GM19025 (cell line): ENCODE data around the gene OSBP2.
A peak's percentile ranks its signal among the peaks of the same experiment; 100 is the strongest.

Experiments used
- ATAC-seq: cut with Tn5 transposase; IDR thresholded peaks from one replicate; pipeline ENCODE4 v1.9.1; 2021; ENCODE audit warnings: mild to moderate bottlenecking, low read depth, moderate library complexity; ENCODE audit not compliant: unreplicated experiment

The OSBP2 gene, protein sequence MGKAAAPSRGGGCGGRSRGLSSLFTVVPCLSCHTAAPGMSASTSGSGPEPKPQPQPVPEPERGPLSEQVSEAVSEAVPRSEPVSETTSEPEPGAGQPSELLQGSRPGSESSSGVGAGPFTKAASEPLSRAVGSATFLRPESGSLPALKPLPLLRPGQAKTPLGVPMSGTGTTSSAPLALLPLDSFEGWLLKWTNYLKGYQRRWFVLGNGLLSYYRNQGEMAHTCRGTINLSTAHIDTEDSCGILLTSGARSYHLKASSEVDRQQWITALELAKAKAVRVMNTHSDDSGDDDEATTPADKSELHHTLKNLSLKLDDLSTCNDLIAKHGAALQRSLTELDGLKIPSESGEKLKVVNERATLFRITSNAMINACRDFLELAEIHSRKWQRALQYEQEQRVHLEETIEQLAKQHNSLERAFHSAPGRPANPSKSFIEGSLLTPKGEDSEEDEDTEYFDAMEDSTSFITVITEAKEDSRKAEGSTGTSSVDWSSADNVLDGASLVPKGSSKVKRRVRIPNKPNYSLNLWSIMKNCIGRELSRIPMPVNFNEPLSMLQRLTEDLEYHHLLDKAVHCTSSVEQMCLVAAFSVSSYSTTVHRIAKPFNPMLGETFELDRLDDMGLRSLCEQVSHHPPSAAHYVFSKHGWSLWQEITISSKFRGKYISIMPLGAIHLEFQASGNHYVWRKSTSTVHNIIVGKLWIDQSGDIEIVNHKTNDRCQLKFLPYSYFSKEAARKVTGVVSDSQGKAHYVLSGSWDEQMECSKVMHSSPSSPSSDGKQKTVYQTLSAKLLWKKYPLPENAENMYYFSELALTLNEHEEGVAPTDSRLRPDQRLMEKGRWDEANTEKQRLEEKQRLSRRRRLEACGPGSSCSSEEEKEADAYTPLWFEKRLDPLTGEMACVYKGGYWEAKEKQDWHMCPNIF

DNA sequence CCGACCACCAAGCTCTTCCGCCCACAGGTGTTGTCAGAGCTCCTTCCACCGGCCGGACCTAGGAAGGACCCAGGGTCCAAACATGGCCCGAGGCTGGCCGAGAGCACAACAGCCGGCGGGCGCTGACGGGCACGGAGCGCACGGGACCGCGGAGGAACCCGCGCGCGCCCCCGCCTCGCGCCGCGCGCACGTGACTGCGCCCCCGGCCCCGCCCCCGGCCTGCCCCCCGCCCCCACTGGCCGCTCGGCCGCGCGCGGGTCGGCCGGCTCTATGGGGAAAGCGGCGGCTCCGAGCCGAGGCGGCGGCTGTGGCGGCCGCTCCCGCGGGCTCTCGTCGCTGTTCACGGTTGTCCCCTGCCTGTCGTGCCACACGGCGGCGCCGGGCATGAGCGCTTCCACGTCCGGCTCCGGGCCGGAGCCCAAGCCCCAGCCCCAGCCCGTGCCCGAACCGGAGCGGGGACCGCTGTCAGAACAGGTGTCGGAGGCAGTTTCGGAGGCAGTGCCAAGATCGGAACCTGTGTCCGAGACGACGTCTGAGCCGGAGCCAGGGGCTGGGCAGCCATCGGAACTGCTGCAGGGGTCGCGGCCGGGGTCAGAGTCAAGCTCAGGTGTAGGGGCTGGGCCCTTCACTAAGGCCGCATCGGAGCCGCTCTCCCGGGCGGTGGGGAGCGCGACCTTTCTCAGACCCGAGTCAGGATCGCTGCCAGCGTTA is at the start of gene OSBP2:
Gene OSBP2 (plus strand): TSS at position 235 of the 711 bp plus-strand sequence. CDS start 36 bp downstream, at position 271.
- no peak for ATAC-seq

DNA sequence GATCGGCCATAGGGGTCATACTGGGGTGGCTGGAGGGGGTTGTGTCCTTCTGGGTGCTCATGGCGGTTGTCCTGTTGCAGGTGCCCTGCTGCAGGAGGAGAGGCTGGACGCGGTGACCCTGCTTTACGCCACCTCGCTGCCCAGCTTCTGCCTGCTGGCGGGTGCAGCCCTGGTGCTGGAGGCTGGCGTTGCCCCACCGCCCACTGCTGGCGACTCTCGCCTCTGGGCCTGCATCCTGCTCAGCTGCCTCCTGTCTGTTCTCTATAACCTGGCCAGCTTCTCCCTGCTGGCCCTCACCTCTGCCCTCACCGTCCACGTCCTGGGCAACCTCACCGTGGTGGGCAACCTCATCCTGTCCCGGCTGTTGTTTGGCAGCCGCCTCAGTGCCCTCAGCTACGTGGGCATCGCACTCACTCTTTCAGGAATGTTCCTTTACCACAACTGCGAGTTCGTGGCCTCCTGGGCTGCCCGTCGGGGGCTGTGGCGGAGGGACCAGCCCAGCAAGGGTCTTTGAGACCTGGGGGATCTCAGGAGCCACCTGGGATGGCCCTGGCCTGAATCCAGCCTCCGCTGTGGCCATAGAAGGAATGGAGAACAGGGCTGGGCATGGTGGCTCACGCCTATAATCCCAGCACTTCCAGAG is 48.0 kb upstream of the OSBP2 start:
- no peak for ATAC-seq

DNA sequence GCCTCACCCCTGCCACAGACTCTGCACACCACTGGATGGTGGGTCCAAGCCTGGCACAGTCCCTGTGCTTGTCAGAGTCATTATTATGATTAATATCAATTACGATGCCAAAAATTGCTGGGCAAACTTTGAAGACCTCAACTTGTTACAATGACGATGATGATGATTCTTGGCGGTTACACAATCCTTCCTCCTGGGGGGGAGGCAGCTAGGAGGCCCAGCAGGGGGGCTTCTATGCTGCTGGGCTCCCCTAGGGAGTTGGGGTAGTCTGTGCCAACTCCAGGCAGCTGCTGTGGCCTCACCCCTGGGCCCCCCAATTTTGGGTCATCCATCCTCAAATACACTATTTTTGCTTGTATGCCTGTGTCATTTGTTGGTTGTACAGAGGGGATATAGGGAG is 47.1 kb upstream of the OSBP2 start:
- ATAC-seq: no peak

DNA sequence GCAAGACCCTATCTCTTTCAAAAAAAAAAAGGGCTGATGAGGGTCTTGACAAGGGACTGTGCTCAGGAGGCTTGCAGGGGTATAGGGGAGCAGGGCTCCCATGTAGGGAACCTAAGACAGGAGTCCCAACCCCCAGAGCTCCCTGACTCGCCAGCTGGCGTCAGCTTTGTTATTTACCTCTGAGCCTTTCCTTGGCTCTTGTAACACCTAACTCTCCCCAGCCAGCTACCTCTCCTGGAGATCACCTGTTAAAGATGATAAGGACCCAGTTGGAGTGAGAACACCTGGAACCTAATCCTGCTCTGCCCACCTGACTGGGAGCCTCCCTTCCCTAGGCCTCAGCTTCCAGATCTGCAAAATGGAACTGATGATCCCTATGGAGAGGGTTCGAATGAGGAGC is 45.8 kb upstream of the OSBP2 start:
- ATAC-seq: no peak

DNA sequence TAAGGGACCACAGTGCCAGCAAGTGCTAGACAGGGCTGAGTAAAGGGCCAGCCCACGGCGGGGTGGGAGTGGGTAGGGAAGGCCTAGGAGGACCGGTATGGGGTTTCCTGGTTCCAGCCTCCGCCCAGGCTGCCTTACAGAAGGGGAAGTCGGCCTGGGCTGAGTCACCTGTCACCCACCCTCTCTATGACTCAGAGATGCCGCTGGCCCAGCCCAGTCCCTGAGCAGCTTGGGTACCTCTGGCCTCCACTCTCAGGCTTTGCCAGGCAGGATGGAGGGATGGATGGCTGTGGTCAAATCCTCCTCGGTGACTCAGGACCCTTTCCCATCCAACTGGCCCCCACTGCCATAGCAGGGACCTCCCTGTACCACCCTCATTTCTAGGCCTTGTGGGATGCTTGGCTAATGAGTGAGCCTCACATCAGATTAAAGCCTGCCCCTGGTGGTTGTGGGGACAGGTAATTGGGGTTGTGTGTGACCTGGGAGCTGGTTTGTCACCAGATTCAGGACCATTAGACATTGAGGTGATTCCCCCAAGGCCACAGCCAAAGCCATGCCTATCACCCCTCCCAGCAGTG is 45.2 kb upstream of the OSBP2 start:
- peak; percentile 51 for ATAC-seq

DNA sequence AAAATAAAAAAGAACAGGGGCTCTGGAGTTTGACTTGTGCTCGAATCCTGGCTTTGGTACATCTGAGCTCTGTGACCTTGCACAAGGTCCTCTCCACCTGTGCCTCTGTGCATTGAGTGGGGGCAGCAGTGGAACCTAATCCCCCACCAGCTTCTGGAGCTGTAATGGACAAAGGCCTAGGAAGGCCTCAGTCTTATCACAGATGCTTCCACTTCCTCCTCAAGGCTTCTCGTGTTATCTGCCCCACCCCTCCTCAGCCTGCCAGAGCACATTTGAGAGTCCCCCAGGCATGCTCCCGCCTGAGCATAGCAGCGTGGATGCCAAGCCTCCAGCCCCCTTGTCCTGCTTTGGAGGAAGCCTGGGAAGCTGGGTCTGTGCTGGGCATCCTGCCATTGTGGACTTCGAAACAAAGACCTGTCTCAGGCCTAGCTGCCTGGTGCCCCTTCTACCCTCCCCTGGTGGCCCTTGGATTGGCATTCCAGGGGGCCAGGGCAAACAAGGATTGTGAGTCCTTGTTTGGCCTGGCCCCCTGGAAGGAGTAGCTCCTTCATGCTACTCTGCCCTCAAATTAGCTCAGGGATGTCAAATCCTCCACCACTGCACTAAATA is 44.1 kb upstream of the OSBP2 start:
- ATAC-seq: no peak

DNA sequence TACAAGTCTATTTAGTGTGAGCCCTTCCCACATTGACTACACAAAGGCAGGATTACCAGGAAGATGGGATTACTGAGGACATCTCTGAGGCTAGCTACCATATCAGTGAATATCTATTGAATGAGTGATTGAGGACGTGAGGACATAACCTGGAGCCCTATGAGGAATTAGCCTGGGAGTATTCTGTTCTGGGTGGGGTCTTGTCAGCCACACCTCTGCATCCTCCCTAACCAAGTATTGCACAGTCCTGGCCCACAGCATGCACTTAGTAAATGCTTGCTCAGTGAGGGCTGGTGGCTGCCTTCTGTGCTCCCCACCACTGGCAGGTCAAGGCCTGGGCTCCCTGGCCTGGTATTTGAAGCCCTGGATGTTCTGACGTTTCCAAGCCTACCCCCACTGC is 41.8 kb upstream of the OSBP2 start:
- no peak for ATAC-seq

DNA sequence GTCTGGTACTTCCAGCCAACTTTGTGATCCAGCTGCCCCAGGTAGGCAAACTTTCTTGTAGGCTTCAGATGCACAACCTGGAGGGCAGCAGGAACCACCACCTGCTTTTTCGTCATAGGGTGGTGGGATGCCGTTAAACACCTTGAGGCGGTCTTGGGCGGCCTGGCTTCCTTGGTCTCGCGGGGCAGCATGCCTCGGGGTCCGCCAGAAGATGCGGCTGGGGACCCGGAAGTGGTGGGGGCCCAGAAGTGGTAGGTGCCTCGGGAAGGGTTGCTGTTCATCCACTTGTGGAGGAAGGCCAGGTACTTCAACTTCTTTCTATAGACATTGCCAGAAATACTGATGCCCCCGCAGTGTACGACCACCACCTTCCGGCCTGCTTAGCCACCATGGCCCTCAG is 40.3 kb upstream of the OSBP2 start:
- no peak for ATAC-seq

DNA sequence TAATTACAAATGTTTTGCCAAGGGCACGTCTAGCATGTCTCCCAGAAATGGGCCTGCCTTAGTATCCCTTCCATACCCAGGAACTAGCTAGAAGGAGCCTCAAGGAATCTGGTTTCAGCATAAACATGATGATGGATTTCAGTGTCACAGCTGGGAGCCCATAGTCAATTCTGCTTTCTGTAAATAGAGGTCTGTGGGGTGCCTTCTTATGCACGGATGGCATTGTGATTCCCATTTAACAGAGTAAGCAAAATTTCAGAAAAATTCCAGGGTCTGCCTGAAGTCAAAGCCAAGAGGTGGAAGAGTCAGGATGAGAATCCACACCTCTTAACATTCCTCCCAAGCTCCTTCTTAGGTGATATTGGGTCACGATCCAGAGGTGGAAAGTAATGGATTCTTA is 39.1 kb upstream of the OSBP2 start:
- no peak for ATAC-seq

DNA sequence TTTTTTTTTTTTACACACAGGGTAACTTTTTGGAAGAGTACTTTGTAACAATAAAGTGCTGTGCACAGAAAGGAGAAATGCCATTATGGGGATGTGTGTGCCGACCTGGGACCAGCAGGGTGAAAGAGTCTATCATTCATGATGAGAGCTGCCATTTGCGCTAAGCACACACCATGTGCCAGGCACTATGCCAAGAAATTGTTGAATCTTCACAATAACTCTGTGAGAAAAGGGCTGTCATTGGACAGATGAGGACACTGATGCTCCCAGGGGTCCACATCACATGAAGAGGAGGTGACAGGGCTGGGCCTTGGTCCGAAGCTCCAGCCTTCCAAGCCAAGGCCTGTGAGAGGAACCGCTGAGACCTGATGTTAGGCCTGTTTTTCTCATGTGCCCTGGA is 32.6 kb upstream of the OSBP2 start:
- no peak for ATAC-seq

DNA sequence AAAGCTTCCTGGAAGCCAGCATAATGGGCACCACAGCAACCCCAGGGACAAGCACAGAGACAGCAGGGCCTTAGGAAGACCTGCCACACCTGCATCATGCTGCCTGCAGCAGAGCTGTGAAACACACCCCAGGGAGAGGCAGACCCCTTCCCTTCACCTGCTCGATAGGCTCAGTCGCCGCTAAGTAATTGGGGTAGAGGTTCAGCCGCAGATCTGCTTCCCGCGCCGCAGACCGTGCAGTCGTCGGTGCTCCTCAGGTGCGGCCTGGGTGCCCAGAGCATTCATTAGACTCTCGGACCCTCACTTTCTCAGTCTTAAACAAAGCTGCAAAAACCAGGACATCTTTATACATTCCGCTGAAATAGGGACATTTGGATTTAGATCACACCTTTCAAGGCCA is 29.9 kb upstream of the OSBP2 start:
- ATAC-seq: no peak

DNA sequence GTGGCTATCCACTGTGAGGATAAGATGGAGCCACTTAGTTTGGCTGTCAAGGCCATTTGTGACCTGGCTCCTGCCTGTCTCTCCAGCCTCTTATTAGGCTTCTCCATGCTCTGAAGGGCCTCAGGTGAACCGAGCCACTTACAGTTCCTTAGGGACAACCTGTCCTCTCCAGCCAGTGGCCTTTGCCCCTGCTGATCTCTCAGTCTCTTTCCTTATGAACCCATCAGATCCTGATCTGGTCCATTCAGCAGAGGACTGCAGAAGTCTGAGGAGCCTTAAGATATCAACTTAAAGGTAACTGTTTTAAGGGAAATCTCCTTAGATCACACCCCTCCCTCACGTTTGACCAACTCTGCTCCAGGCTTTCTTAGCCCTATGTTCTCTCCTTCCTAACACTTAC is 29.4 kb upstream of the OSBP2 start:
- no peak for ATAC-seq

DNA sequence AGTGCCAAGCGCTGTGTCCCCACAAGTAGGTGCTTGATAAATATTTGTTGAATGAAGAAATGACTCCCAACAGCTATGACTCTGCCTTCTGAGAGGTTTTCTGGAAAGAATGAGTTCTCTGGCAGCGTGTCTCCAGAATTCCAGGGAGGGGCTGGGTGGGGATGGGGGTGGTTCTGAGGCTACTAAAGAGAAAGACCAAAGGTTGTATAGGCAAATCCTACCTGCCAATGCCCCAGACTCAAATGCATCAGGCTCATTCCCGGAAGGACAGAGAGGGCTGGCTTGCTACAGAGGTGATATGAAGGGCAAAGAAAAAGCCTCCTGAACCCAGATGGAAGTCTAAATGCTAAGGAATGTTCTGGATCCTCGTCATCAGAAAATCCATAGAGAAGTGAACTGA is 28.9 kb upstream of the OSBP2 start:
- ATAC-seq: no peak

DNA sequence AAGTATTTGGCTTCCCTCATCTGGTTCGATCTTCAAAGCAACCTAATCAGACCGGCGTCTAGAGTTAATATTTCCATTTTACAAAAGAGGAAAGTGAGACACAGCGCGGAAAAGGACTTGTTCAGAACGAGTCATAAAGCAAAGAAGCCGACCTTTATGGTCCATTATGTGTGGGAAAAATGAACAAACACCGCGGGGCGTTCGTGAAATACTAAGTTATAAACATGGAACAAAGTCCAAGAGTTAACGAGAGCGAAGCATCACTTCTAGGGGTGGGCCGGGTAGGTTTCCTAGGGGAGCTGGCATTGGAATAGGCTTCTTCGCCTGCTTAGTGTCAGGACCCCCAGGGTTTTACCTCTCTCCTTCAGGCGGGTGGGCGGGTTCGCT is 27.6 kb upstream of the OSBP2 start:
- ATAC-seq: no peak

DNA sequence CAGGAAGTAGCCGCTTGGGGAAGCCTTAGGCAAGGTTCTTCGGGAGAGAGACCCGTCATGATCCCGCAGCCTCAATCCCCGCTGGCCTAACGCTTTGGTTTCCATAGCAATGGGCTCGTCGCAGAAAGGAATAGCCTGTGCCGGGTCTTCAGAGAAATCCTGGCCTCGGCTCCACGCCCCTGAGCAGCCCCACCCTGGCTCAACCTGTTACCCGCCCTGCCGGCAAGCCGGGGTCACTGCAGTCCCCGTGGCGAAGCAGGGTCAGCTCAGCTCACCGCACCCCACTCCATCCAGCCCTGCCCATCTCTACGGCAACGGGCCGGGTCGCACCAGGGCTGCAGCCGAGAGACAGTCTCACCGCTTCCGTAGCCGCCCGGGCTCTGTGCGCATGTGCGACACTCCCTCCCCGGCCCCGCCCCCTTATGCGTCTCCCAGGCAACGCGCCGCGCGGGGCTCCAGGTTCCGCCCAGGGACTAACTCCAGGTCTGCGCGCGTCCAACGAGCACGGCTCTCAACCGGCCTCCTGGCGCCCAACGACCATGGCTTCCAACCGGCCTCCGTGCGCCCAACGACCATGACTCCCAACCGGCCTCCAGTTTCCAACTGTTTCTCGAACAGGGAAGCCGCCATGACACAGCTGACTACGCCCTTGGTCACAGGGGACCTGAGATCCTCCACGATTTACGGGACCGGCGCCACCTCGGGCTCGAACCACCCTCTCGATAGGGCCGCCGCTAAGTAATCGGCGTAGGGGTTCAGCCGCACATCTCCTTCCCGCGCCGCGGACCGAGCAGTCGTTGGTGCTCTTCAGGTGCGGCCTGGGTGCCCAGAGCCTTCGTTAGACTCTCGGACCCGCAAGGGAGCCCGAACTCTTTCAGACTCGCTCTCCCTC is 26.9 kb upstream of the OSBP2 start, which contains the start of gene DUSP18:
Gene DUSP18 (minus strand): TSS at position 382 of the 892 bp plus-strand sequence. CDS start 3,872 bp downstream, outside the sequence.
- peak; percentile 93 for ATAC-seq

DNA sequence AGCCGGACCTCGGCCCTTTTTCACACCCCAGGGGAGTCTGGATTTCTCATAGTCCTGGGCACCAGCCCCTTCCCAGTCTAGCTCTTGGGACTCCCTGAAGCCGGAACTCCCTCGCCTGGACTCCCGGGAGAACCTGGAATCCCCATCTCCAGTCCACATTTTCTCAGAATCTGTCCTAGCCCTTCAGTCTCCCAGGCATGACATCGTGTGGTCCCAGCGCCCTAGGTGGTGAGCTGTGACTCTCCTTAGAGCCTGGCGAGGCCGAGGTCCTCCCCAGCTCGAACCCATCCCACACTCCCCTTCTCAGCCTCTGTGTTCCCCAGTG is 26.3 kb upstream of the OSBP2 start:
- ATAC-seq: no peak

DNA sequence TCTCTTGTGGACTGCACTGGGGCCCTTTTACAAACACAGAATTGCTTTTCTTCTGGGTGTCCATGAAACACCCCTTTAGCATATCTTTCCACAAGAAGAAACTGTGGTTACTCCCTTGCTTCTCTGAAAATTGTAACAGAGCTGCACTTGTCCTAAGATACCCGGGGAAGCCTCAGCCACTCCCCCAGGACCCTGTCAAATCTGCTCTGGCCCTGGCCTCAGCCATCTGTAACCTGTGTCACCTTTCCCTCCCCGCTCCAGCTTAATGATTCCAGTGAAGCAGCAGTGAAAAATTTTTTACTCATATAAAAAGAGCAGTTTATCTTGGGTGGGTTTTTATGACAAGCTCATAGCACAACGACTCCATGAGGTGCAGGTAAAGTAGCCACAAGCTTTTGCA is 23.6 kb upstream of the OSBP2 start:
- ATAC-seq: no peak

DNA sequence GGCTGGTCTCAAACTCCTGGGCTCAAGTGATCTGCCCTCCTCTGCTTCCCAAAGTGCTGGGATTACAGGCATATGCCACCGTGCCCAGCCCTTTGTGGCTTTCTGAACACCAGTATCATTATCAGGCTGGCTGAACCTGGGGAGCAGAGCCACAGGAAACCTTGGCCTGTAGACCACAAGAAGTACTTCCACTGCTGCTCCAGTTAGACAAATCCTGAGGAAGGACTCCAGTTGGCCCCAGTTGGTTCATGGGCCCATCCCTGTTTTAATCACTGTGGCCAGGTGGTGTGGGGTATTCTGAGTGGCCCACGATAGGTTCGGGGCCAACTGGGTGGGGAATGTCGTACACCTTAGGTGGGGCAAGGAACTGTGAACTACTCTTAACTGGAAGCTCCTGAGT is 21.5 kb upstream of the OSBP2 start:
- ATAC-seq: no peak

DNA sequence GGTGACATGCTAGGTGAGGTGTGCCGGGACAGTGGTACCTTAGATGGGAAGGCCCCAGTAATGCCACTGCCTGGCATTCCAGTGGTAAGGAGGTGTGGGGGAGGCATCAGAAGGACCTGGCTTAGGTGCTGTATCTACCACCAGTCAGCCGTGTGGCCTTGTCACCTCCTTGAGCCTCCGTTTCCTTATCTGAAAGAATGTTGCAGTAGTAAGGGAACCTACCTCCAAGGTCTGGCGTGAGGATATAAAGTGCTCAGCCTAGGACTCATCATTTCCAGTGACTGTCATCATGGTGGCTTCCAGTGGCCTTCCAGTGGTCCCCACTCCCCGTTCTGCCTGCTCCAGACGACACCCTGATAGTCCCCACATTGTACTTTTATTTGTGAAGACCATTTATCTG is 20.2 kb upstream of the OSBP2 start:
- ATAC-seq: no peak
